ENCODE results near the gene ZAP70. TPM values are rescaled to one million over a fixed set of nuclear protein-coding genes. Genes with fewer than 3 reads are reported as not detected.

The ZAP70 gene
- total and polyA plus RNA-seq, 2 donors from 2014 or later, result 0.37 to 15.0 TPM

- Histone ChIP-seq H3K4me3 (ENCODE audit: low read length in 3 of 3) (no peak overlapping the region), H3K9ac (ENCODE audit: low read length in 3 of 3) (no peak overlapping the region), H3K27ac (ENCODE audit: low read depth in 2 of 2, low read length in 2 of 2) (no peak overlapping the region), H3K27me3 (ENCODE audit: control insufficient read depth, insufficient read depth, low read length) (no peaks in the 10 kb centered on the region), H3K4me1 (ENCODE audit: control insufficient read depth in 2 of 3, insufficient read depth in 2 of 3, low read depth in 1 of 3, low read length in 3 of 3) (peaks cover 0 to 6% (median 0%) of the 10 kb centered on the region in 3 donors), H3K9me3 (ENCODE audit: control insufficient read depth in 2 of 3, insufficient read depth in 1 of 3, low read length in 3 of 3) (no peaks in the 10 kb centered on the region), H3K36me3 (ENCODE audit: control insufficient read depth in 2 of 3, insufficient read depth in 3 of 3, low read length in 3 of 3) (no peaks in the 10 kb centered on the region)
- no peak for FAIRE-seq
- no peak for DNase-seq
- no peak for TF ChIP-seq CTCF (IDR thresholded peaks at IDR 0.05; ENCODE audit: borderline replicate concordance, extremely low read depth, insufficient read depth)
- intact Hi-C loops (cut with DNase I), result loop anchor here (10.0 kb wide), 1 partner anchor 108 kb away; no protein-coding TSS in a partner anchor
These were observed 10.5 kb upstream of the ZAP70 start for GRCh38 chr2:97702731-97703470.

DNA sequence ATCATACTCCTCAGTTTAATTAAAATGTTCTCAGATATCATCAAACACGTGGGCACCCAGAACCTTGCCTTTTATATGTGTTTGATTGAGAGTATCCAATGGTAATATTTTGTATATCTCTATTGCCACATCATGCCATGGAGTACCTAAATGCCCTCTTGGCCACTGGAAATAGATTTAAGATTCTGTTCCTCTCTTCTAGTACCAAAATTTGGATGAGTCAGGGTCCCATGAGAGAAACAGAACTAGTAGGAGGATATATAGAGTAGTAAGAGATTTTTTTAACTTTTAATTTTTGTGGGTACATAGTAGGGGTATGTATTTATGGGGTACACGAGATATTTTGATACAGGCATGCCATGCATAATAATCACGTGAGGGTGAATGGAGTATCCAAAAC, 9.6 kb upstream of the ZAP70 start:
- no peak overlapping the region for H3K4me3 ChIP-seq (ENCODE audit: low read length in 3 of 3)
- no peak for TF ChIP-seq CTCF (IDR thresholded peaks at IDR 0.05; ENCODE audit: borderline replicate concordance, extremely low read depth, insufficient read depth)
- H3K27ac ChIP-seq (ENCODE audit: low read depth in 2 of 2, low read length in 2 of 2), result no peak overlapping the region
- FAIRE-seq, result no peak
- intact Hi-C loops (cut with DNase I), result loop anchor here (10.0 kb wide), 1 partner anchor 109 kb away; no protein-coding TSS in a partner anchor
- H3K9ac ChIP-seq (ENCODE audit: low read length in 3 of 3), result no peak overlapping the region
- H3K27me3 ChIP-seq (ENCODE audit: control insufficient read depth, insufficient read depth, low read length), result no peaks in the 10 kb centered on the region
- DNase-seq, result no peak
- no peaks in the 10 kb centered on the region for H3K36me3 ChIP-seq (ENCODE audit: control insufficient read depth in 2 of 3, insufficient read depth in 3 of 3, low read length in 3 of 3)
- H3K9me3 ChIP-seq (ENCODE audit: control insufficient read depth in 2 of 3, insufficient read depth in 1 of 3, low read length in 3 of 3), result no peaks in the 10 kb centered on the region
- H3K4me1 ChIP-seq (ENCODE audit: control insufficient read depth in 2 of 3, insufficient read depth in 2 of 3, low read depth in 1 of 3, low read length in 3 of 3), result peaks cover 0 to 6% (median 0%) of the 10 kb centered on the region in 3 donors

DNA sequence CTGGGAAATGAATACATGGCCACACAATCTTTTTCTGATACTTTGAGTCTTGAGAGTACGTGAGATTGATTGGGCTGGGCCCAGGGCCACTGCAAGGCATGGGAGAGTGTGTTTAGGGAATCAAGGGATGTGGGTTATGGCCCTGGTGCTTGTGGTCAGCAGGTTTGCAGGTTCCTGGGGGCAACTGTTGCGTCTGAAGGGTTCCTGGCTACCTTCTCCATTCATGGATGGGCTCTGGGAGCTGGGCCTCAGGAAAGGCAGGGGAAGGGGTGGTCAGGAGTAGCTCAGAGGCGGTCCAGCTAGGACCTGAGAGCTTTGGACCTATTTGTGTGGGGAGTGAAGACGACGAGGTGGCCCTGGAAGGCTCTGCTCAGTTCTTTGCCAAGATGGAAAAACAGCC, 8.4 kb upstream of the ZAP70 start:
- H3K36me3 ChIP-seq (ENCODE audit: control insufficient read depth in 2 of 3, insufficient read depth in 3 of 3, low read length in 3 of 3), result no peaks in the 10 kb centered on the region
- H3K4me3 ChIP-seq (ENCODE audit: low read length in 3 of 3), result no peak overlapping the region
- H3K27me3 ChIP-seq (ENCODE audit: control insufficient read depth, insufficient read depth, low read length), result no peaks in the 10 kb centered on the region
- no peak for TF ChIP-seq CTCF (IDR thresholded peaks at IDR 0.05; ENCODE audit: borderline replicate concordance, extremely low read depth, insufficient read depth)
- no peak overlapping the region for H3K9ac ChIP-seq (ENCODE audit: low read length in 3 of 3)
- FAIRE-seq, result no peak
- H3K9me3 ChIP-seq (ENCODE audit: control insufficient read depth in 2 of 3, insufficient read depth in 1 of 3, low read length in 3 of 3), result no peaks in the 10 kb centered on the region
- peaks cover 0 to 6% (median 0%) of the 10 kb centered on the region in 3 donors for H3K4me1 ChIP-seq (ENCODE audit: control insufficient read depth in 2 of 3, insufficient read depth in 2 of 3, low read depth in 1 of 3, low read length in 3 of 3)
- DNase-seq, result no peak
- intact Hi-C loops (cut with DNase I), result loop anchor here (10.0 kb wide), 1 partner anchor 110 kb away; no protein-coding TSS in a partner anchor
- no peak overlapping the region for H3K27ac ChIP-seq (ENCODE audit: low read depth in 2 of 2, low read length in 2 of 2)
